ENCODE measurements around the gene FOXL1. TPM values are rescaled to one million over a fixed set of nuclear protein-coding genes. Genes with fewer than 3 reads are reported as not detected.
A peak's percentile ranks its signal among the peaks of the same experiment; 100 is the strongest.

Gene FOXL1
- total RNA-seq, 6 experiments from 2014 or later: 0.15 to 0.74 (median 0.46) TPM; not detected in 2

- no peak overlapping the region for H3K4me3 ChIP-seq
- no CpG with 5 or more reads among the region's 7 CpGs for WGBS (ENCODE audit: insufficient coverage, low coverage, low lambda C conversion rate, missing lambda C conversion rate)
- peaks cover 0 to 23% (median 3%) of the 10 kb centered on the region in 4 donors for H3K36me3 ChIP-seq
- no peak for TF ChIP-seq POLR2A (IDR thresholded peaks at IDR 0.05)
- no peak for TF ChIP-seq CTCF (IDR thresholded peaks at IDR 0.05)
- H3K27me3 ChIP-seq: no peaks in the 10 kb centered on the region
- no peak overlapping the region for H3K27ac ChIP-seq
- ATAC-seq (no peak), DNase-seq (no peak)
- H3K9me3 ChIP-seq: no peaks in the 10 kb centered on the region
- peaks cover 0 to 6% (median 2%) of the 10 kb centered on the region in 4 donors for H3K4me1 ChIP-seq
- intact Hi-C loops (cut with DNase I): no loop called here
These were observed 28.5 kb upstream of the FOXL1 start for GRCh38 chr16:86549893-86550190.

GRCh38 chr16:86550281-86550680 lies 28.1 kb upstream of the FOXL1 start:
- no peak for TF ChIP-seq CTCF (IDR thresholded peaks at IDR 0.05)
- TF ChIP-seq POLR2A (IDR thresholded peaks at IDR 0.05): no peak
- no peak overlapping the region for H3K27ac ChIP-seq
- no peak for ATAC-seq
- no peaks in the 10 kb centered on the region for H3K27me3 ChIP-seq
- H3K36me3 ChIP-seq: peaks cover 0 to 23% (median 3%) of the 10 kb centered on the region in 4 donors
- intact Hi-C loops (cut with DNase I): no loop called here
- no peak for DNase-seq
- peaks cover 0 to 6% (median 2%) of the 10 kb centered on the region in 4 donors for H3K4me1 ChIP-seq
- WGBS (ENCODE audit: insufficient coverage, low coverage, low lambda C conversion rate, missing lambda C conversion rate): 100% methylated on average over 2 of the region's 5 CpGs
- no peaks in the 10 kb centered on the region for H3K9me3 ChIP-seq
- no peak overlapping the region for H3K4me3 ChIP-seq

- WGBS (ENCODE audit: insufficient coverage, low coverage, low lambda C conversion rate, missing lambda C conversion rate): 100% methylated on average over 1 of the region's 22 CpGs
- intact Hi-C loops (cut with DNase I): no loop called here
- Histone ChIP-seq H3K27ac (no peak overlapping the region), H3K27me3 (no peaks in the 10 kb centered on the region), H3K4me3 (no peak overlapping the region), H3K9me3 (no peaks in the 10 kb centered on the region), H3K4me1 (peaks cover 0 to 10% (median 4%) of the 10 kb centered on the region in 4 donors), H3K36me3 (no peaks in the 10 kb centered on the region)
- DNase-seq: no peak
- ATAC-seq: no peak
- TF ChIP-seq POLR2A (IDR thresholded peaks at IDR 0.05) (no peak), CTCF (IDR thresholded peaks at IDR 0.05) (no peak)
These were observed 25.0 kb upstream of the FOXL1 start for GRCh38 chr16:86553356-86553755.

- Histone ChIP-seq H3K9me3 (no peaks in the 10 kb centered on the region), H3K4me3 (peak overlapping the region; percentile 77 to 95 (median 88)), H3K27ac (peak overlapping the region; percentile 73 to 84 (median 76)), H3K4me1 (peaks cover 0 to 10% (median 4%) of the 10 kb centered on the region in 4 donors), H3K27me3 (no peaks in the 10 kb centered on the region), H3K36me3 (no peaks in the 10 kb centered on the region)
- intact Hi-C loops (cut with DNase I): no loop called here
- ATAC-seq (no peak), DNase-seq (no peak)
- 5% methylated on average over 10 of the region's 10 CpGs for WGBS (ENCODE audit: insufficient coverage, low coverage, low lambda C conversion rate, missing lambda C conversion rate)
- no peak for TF ChIP-seq POLR2A (IDR thresholded peaks at IDR 0.05)
- no peak for TF ChIP-seq CTCF (IDR thresholded peaks at IDR 0.05)
These were observed 23.8 kb upstream of the FOXL1 start for GRCh38 chr16:86554599-86554916.
